GM21360 (cell line): Measurements from ENCODE around the gene BUB1.
"Not testable (repeated sequence)": the region's sequence is repeated elsewhere in the genome, so short reads cannot be mapped to it uniquely, and the experiment has no call there.

Experiments used
- ATAC-seq: cut with Tn5 transposase; IDR thresholded peaks from one replicate; pipeline ENCODE4 v1.9.1; 2021; ENCODE audit warnings: mild to moderate bottlenecking, moderate library complexity; ENCODE audit not compliant: unreplicated experiment

BUB1 gene

DNA sequence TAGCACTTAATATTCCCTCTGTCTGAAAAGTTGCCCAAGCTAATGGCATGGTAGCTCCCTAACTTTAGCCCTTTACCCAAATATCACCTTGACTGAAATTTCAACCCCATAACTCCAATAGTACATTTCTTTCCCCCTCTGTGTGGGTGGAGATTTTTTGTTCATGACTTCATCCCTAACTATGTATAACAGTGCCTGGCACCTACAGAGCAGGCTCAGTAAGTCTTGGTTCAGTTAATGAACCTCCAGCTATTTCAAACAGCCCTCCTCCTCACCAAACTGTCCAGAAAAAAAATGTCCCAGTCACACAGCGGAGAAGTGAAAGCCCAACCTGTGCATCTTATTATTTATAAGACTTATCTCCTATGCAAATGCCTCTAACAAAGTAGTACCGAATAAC lies 18.6 kb downstream of the BUB1 start:
- no peak for ATAC-seq

- ATAC-seq = no peak
These were observed 20.0 kb downstream of the BUB1 start for GRCh38 chr2:110657724-110658305.

GRCh38 chr2:110655701-110656100 lies 22.2 kb downstream of the BUB1 start:
- no peak for ATAC-seq

- no peak for ATAC-seq
These were observed 24.0 kb downstream of the BUB1 start for GRCh38 chr2:110653861-110654260.

- no peak for ATAC-seq
These were observed 27.5 kb downstream of the BUB1 start for GRCh38 chr2:110650346-110650745.

DNA sequence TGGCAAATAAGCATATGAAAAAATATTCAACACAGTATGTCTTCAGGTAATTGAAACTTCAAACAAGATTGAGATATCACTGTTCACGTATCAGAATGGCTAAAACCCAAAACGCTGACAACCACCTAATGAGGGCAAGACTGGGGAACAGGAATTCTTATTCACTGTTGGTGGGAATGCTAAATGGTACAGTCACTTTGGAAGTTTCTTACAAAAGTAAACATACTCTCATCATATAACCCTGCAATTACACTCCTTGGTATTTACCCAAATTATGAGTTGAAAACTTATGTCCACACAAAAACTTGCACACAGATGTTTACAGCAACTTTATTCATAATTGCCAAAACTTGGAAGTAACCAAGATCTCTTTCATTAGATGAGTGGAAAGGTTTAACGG lies 30.1 kb downstream of the BUB1 start:
- ATAC-seq = no peak

- ATAC-seq = no peak
These were observed 32.2 kb downstream of the BUB1 start for GRCh38 chr2:110645616-110646015.

DNA sequence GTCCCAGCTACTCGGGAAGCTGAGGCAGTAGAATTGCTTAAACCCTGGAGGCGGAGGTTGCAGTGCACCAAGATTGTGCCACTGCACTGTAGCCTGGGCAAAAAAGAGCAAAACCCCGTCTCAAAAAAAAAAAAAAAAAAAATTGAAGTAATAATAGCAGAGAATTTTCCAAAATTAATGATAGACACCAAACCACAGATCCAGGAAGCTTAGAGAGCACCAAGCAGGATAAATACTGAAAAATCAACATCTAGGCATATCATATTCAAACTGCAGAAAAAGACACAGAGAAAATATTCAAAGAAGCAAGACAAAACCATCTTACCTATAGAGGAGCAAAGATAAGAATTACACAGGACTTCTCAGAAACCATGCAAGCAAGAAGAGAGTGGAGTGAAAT lies 33.5 kb downstream of the BUB1 start:
- no peak for ATAC-seq

GRCh38 chr2:110642360-110642759 lies 35.5 kb downstream of the BUB1 start:
- ATAC-seq = no peak

DNA sequence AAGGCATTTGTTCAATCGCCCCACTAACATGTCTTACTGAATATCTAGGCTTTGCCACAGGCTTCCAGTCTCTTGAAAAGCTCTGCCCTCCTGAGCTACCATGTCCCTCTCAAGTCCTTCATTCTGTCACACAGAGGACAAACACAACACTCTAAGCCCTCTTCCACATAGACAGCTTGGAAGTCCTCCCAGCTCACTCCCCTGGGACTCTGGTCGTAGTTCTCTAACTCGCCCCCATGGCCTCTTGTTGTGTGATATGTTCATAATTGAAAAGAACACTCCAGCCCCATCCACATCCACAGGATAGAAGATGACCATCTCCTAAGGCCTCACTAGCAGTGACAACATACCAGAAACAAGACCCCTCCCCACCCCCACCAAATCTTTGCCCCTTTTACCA lies 37.9 kb downstream of the BUB1 start:
- no peak for ATAC-seq

- ATAC-seq = no peak
These were observed 38.7 kb downstream of the BUB1 start for GRCh38 chr2:110638952-110639695.

DNA sequence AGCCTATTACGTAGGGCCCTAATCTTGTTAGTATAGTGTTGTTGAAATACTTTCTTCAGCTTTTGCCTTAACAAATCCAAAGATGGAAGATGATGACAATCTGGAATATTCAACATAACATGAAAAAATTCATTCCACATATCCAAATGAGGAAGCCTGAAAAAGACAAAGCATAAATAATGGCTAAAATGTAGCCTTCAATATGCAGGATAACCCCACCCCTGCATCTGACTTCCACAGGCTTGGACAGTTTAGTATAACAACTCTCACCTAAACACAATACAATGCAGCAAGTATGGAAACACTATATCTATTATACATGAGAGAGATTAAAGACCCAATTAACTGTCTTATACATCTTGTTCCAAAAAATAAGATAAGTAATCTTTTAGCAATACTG lies 39.9 kb downstream of the BUB1 start:
- no peak for ATAC-seq

GRCh38 chr2:110637093-110637492 lies 40.8 kb downstream of the BUB1 start:
- ATAC-seq = no peak

DNA sequence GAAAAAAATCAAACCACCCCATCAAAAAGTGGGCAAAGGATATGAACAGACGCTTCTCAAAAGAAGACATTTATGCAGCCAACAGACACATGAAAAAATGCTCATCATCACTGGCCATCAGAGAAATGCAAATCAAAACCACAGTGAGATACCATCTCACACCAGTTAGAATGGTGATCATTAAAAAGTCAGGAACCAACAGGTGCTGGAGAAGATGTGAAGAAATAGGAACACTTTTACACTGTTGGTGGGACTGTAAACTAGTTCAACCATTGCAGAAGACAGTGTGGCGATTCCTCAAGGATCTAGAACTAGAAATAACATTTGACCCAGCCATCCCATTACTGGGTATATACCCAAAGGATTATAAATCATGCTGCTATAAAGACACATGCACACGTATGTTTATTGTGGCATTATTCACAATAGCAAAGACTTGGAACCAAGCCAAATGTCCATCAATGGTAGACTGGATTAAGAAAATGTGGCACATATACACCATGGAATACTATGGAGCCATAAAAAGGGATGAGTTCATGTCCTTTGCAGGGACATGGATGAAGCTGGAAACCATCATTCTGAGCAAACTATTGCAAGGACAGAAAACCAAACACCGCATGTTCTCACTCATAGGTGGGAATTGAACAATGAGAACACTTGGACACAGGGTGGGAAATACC lies 41.8 kb downstream of the BUB1 start:
- ATAC-seq = not testable (repeated sequence)

GRCh38 chr2:110627348-110627747 lies 50.5 kb downstream of the BUB1 start:
- ATAC-seq = not testable (repeated sequence)

DNA sequence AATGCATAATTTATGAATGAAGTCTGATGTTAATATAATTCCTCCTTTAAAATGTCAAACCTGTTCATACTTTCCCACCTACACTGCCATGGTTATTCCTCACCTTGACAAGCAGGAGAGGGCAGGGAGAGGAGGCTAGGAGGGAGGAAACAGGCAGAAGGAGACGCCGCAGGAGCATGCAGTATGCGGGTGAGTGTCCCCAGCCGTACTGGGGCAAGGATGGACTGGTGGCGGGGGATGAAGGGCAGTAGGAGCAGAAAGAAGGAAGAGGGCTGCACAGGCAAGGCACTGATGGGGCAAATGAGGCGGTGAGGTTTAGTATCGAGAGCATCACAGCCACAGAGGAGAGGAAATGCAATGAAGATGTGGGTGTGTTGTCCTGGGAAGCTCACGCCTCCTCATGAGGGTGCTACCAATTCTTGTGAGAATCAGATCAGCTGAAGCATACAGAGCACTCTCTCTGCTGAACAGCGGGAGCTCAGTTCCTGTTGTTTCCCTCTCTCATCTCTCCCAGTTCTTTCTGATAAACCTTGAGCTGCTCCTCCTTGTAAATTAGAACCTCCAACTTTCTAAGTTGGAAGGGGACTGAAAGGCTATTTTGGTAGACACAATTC lies 58.4 kb downstream of the BUB1 start:
- not testable (repeated sequence) for ATAC-seq

GRCh38 chr2:110613927-110614326 lies 63.9 kb downstream of the BUB1 start:
- ATAC-seq = not testable (repeated sequence)

DNA sequence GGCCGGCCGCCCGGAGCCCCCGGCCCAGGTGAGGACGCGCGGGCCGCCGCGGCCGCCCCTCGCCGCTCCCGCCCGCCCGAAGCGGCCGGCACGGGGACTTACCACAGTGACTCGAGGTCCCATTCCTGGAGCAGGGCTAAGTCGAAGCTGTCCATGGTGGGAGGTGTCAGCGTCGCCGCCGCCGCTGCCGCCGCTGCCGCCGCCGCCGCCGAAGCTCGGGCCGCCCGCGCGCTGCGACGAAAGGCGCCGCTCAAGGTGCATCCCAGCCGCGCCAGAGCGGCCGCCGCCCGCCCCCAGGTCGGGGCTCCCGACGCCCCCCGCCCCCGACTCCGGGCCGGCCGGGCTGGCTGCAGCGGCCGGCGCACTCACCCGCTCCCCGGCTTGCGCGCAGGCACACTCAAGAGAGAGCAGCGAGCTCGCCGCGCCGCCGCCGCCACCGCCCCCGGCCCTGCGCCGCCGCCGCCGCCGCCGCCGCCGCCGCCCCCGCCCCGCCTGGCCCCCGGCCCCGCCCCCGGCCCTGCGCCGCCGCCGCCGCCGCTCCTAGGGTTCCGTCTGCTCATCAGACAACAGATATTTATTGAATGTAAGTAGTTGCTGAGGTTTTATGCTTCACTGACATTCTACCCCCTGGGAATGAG lies 67.1 kb downstream of the BUB1 start:
- ATAC-seq = not testable (repeated sequence)

GRCh38 chr2:110609843-110610612 lies 67.8 kb downstream of the BUB1 start:
- not testable (repeated sequence) for ATAC-seq

- not testable (repeated sequence) for ATAC-seq
These were observed 68.9 kb downstream of the BUB1 start for GRCh38 chr2:110608788-110609502.
